ENCODE data around the gene PNLIP. TPM values are rescaled to one million over a fixed set of nuclear protein-coding genes. Genes with fewer than 3 reads are reported as not detected.

Gene PNLIP
- total and polyA plus RNA-seq, 9 of the 15 experiments (the other 6 are each of a cell fraction or from before 2014, with no cell fraction given), result 0.69 TPM; not detected in 8

- TF ChIP-seq ZBTB40 (IDR thresholded peaks at IDR 0.05), result no peak
- no peak for TF ChIP-seq ZBTB40 (CRISPR knock-in tag; IDR thresholded peaks at IDR 0.05)
- TF ChIP-seq E2F4 (CRISPR knock-in tag; IDR thresholded peaks at IDR 0.05; ENCODE audit: low read depth), result no peak
Measured at GRCh38 chr10:116542007-116542677, 3.6 kb upstream of the PNLIP start (continued).
